Endothelial cell of umbilical vein (primary cell): Measurements from ENCODE around the gene PHAX. TPM values are rescaled to one million over a fixed set of nuclear protein-coding genes. Genes with fewer than 3 reads are reported as not detected.

Experiments used
- BruUV-seq: library from RNA; stranded (reverse); fragments of 400-500 nt; replicated peaks from 2 replicates; lab custom pipeline; 2021; lab: Mats Ljungman, UMichigan
- CTCF ChIA-PET: fragments of 300-600, 350-600 bp; sonication (Branson Sonifier 250); formaldehyde crosslinking; loops from one replicate; lab custom pipeline; 2021; ENCODE audit warnings: antibody characterized with exemption, inconsistent platforms; lab: Charles Lee
- POLR2A ChIA-PET: fragments of 300-600, 350-600 bp; sonication (Branson Sonifier 250); formaldehyde crosslinking; loops from one replicate; lab custom pipeline; 2021; ENCODE audit warnings: antibody characterized with exemption, inconsistent platforms; lab: Charles Lee
- DNase-seq: peaks from one replicate; pipeline ENCODE4 v3.0.0-alpha.2; 2011; ENCODE audit warnings: low read depth, low spot score
- FAIRE-seq: peaks from 2 replicates; lab custom pipeline; 2011; peaks lifted over from hg19 to GRCh38; lab: Jason Lieb, UNC
- H2AFZ ChIP-seq: 2 replicates; pipeline ENCODE4 v1.6.0; 2012; ENCODE audit warnings: low read depth, low read length, control low read depth, inconsistent platforms
- H3K27ac ChIP-seq: 2 replicates; pipeline ENCODE4 v1.5.1; 2011; ENCODE audit warnings: low read depth, mild to moderate bottlenecking, control low read depth, low read length, moderate library complexity; ENCODE audit not compliant: insufficient read depth
- H3K27me3 ChIP-seq, 2 experiments: 2 replicates each; pipeline versions ENCODE4 v1.6.0 to v1.6.1; 2011; ENCODE audit warnings: low read length in 2 of 2, mixed read lengths in 1 of 2; ENCODE audit not compliant: control insufficient read depth in 2 of 2, insufficient read depth in 2 of 2
- H3K36me3 ChIP-seq, 2 experiments: 2 replicates in 1 of 2; 3 replicates in 1 of 2; pipeline ENCODE4 v1.5.1; 2011; ENCODE audit warnings: low read length in 2 of 2, mild to moderate bottlenecking in 1 of 2, moderate library complexity in 1 of 2; ENCODE audit not compliant: control insufficient read depth in 2 of 2, insufficient read depth in 2 of 2; ENCODE audit errors: extremely low read depth in 1 of 2
- H3K4me1 ChIP-seq: 3 replicates; pipeline ENCODE4 v1.5.1; 2011; ENCODE audit warnings: mild to moderate bottlenecking, low read length; ENCODE audit not compliant: control insufficient read depth, insufficient read depth; ENCODE audit errors: extremely low read depth
- H3K4me2 ChIP-seq: 2 replicates; pipeline ENCODE4 v1.6.1; 2011; ENCODE audit warnings: low read length, control low read depth, mixed read lengths; ENCODE audit not compliant: insufficient read depth
- H3K4me3 ChIP-seq, 3 experiments: fragments of 200-600 bp in 1 of 3; sonication (generic), shearing (Covaris generic) in 1 of 3; replicated peaks in 1 of 3; 2 replicates each; pipeline ENCODE4 v1.5.1; 2011 to 2016; ENCODE audit warnings: control low read depth in 3 of 3, low read length in 3 of 3, mild to moderate bottlenecking in 2 of 3, inconsistent platforms in 1 of 3, low read depth in 1 of 3, moderate library complexity in 1 of 3; ENCODE audit not compliant: insufficient read depth in 1 of 3
- H3K79me2 ChIP-seq: 2 replicates; pipeline ENCODE4 v1.6.0; 2012; ENCODE audit warnings: low read length, inconsistent platforms; ENCODE audit not compliant: control insufficient read depth, insufficient read depth
- H3K9ac ChIP-seq: replicated peaks from 2 replicates; pipeline ENCODE3; 2011; ENCODE audit warnings: low read length, control low read depth; ENCODE audit not compliant: insufficient read depth; ENCODE audit errors: extremely low read depth
- H3K9me1 ChIP-seq: replicated peaks from 3 replicates; pipeline ENCODE4 v1.6.0; 2011; ENCODE audit warnings: mild to moderate bottlenecking, low read length; ENCODE audit not compliant: control insufficient read depth, insufficient read depth; ENCODE audit errors: extremely low read depth
- H3K9me3 ChIP-seq: replicated peaks from 2 replicates; pipeline ENCODE4 v1.5.1; 2012; ENCODE audit warnings: low read length, inconsistent platforms; ENCODE audit not compliant: control insufficient read depth, insufficient read depth
- H4K20me1 ChIP-seq: replicated peaks from 2 replicates; pipeline ENCODE3; 2011; ENCODE audit warnings: mild to moderate bottlenecking, low read length; ENCODE audit not compliant: control insufficient read depth, insufficient read depth; ENCODE audit errors: extremely low read depth
- CTCF ChIP-seq, 2 donors: IDR thresholded peaks; 1 replicate in 1 of 2; 2 replicates in 1 of 2; pipeline ENCODE4 v1.5.1; 2011; ENCODE audit warnings: low read length in 2 of 2, mild to moderate bottlenecking in 2 of 2, moderate library complexity in 2 of 2, control low read depth in 1 of 2, inconsistent platforms in 1 of 2, low read depth in 1 of 2; ENCODE audit not compliant: insufficient read depth in 1 of 2; ENCODE audit errors: extremely low read depth in 1 of 2
- EZH2 ChIP-seq: IDR thresholded peaks from 2 replicates; pipeline ENCODE4 v1.6.1; 2012; ENCODE audit warnings: borderline replicate concordance, low read depth, mild to moderate bottlenecking, moderate library complexity, low read length, inconsistent platforms; ENCODE audit not compliant: severe bottlenecking
- FOS ChIP-seq: IDR thresholded peaks from 2 replicates; pipeline ENCODE4 v1.6.1; 2011; ENCODE audit warnings: mild to moderate bottlenecking, low read length, moderate library complexity, borderline replicate concordance; ENCODE audit not compliant: insufficient read depth
- GATA2 ChIP-seq: IDR thresholded peaks from 2 replicates; pipeline ENCODE4 v1.7.0; 2011; ENCODE audit warnings: low read depth, mild to moderate bottlenecking, moderate library complexity, mixed read lengths, low read length; ENCODE audit not compliant: insufficient read length, insufficient read depth
- JUN ChIP-seq: IDR thresholded peaks from 2 replicates; pipeline ENCODE4 v1.6.1; 2011; ENCODE audit warnings: borderline replicate concordance, low read depth; ENCODE audit not compliant: insufficient read length, insufficient read depth
- MAX ChIP-seq: IDR thresholded peaks from 2 replicates; pipeline ENCODE4 v1.6.1; 2011; ENCODE audit not compliant: insufficient read depth, insufficient read length
- POLR2A ChIP-seq: IDR thresholded peaks from 2 replicates; pipeline ENCODE4 v1.6.1; 2012; ENCODE audit warnings: low read depth, mild to moderate bottlenecking, control low read depth, low read length
- POLR2AphosphoS5 ChIP-seq: IDR thresholded peaks from 2 replicates; pipeline ENCODE4 v1.6.1; 2012; ENCODE audit warnings: low read depth, mild to moderate bottlenecking, control low read depth, low read length, moderate library complexity; ENCODE audit not compliant: insufficient read depth
- dilution Hi-C: fragments of 300-500 bp; cut with MboI; formaldehyde crosslinking; loops from one replicate; pipeline ENCODE4 v1.15.0; 2019; ENCODE audit warnings: low sequenced_read_pairs; ENCODE audit not compliant: extremely low pct_ligation_motif_present
- intact Hi-C: fragments of 100-400 bp; cut with micrococcal nuclease; formaldehyde crosslinking; loops from one replicate; pipeline ENCODE4 v1.10.0; 2022
- polyA plus RNA-seq, 4 experiments: library from polyadenylated mRNA; depleted of rRNA in 3 of 4; stranded (reverse) in 3 of 4; unstranded in 1 of 4; fragments of >200 nt; gene quantifications; 2 replicates each; pipeline versions ENCODE4 v1.2.1 to v1.2.3, GENCODE V29; 2011 to 2012; ENCODE audit warnings: missing spikeins in 1 of 4
- total RNA-seq: library from RNA; stranded (reverse); gene quantifications from 2 replicates; pipeline ENCODE4 v1.2.3, GENCODE V29; 2021

Gene PHAX
- total and polyA plus RNA-seq, 2 donors (not counting 3 experiments of a cell fraction or from before 2014, with no cell fraction given), result 33.0 to 51.2 TPM

- POLR2A ChIA-PET, result no interaction called here
- Histone ChIP-seq H3K4me1 (no peaks in the 10 kb centered on the region), H3K9me3 (no peaks in the 10 kb centered on the region), H3K27me3 (no peaks in the 10 kb centered on the region), H3K4me3 (no peak overlapping the region), H3K4me2 (no peak overlapping the region), H3K36me3 (no peaks in the 10 kb centered on the region), H3K79me2 (no peaks in the 10 kb centered on the region), H3K27ac (no peak overlapping the region), H3K9me1 (no peaks in the 10 kb centered on the region), H2AFZ (no peak overlapping the region), H4K20me1 (no peaks in the 10 kb centered on the region), H3K9ac (no peak overlapping the region)
- no peak for DNase-seq
- dilution Hi-C loops (no loop called here), intact Hi-C loops (no loop called here)
- no peak for FAIRE-seq
- TF ChIP-seq GATA2 (no peak), POLR2A (no peak), MAX (no peak), JUN (no peak), POLR2AphosphoS5 (no peak), EZH2 (no peak), FOS (no peak), CTCF (IDR thresholded peaks at IDR 0.05; ENCODE audit: extremely low read depth in 1 of 2, insufficient read depth in 1 of 2, low read depth in 1 of 2, low read length in 2 of 2) (no peak)
- BruUV-seq, result no TSS peak
- CTCF ChIA-PET, result no interaction called here
Measured at GRCh38 chr5:126650463-126650862, 49.7 kb downstream of the PHAX start.
